HL-60 (cell line): Measurements from ENCODE around the gene RBBP8NL.

Source experiments
- DNase-seq, 2 experiments: peaks; one replicate each; pipeline ENCODE4 v3.0.0-alpha.2; 2010 to 2020; ENCODE audit warnings: low read depth in 1 of 2, low spot score in 1 of 2
- H3K27ac ChIP-seq: fragments of 250-450 bp; sonication (Bioruptor Pico); replicated peaks from 2 replicates; pipeline ENCODE4 v1.5.1; 2020; ENCODE audit warnings: mild to moderate bottlenecking, moderate library complexity
- H3K27me3 ChIP-seq: fragments of 250-450 bp; sonication (Bioruptor Pico); 2 replicates; pipeline ENCODE4 v1.5.1; 2021; ENCODE audit warnings: mild to moderate bottlenecking, moderate library complexity; ENCODE audit not compliant: insufficient read depth, poor library complexity, severe bottlenecking
- H3K4me3 ChIP-seq: replicated peaks from 2 replicates; pipeline ENCODE4 v1.5.1; 2011; ENCODE audit warnings: mild to moderate bottlenecking, control low read depth, low read length; ENCODE audit not compliant: insufficient read depth
- GABPA ChIP-seq: IDR thresholded peaks from 2 replicates; pipeline ENCODE4 v1.6.1; 2012; ENCODE audit warnings: low read depth
- POLR2AphosphoS5 ChIP-seq: IDR thresholded peaks from 2 replicates; pipeline ENCODE4 v1.6.1; 2012; ENCODE audit warnings: low read depth
- SPI1 ChIP-seq: IDR thresholded peaks from 2 replicates; pipeline ENCODE4 v1.6.1; 2012; ENCODE audit warnings: low read depth, mild to moderate bottlenecking, borderline replicate concordance
- TF ChIP-seq, protein P1 (sequence below): IDR thresholded peaks from one replicate; pipeline ENCODE4 v1.5.1; 2011; ENCODE audit warnings: low read length, control low read depth, inconsistent platforms; ENCODE audit not compliant: insufficient read depth
- TF ChIP-seq, protein P2 (sequence below): IDR thresholded peaks from 2 replicates; pipeline ENCODE4 v1.6.1; 2012; ENCODE audit warnings: low read depth; ENCODE audit not compliant: insufficient replicate concordance

RBBP8NL gene

DNA sequence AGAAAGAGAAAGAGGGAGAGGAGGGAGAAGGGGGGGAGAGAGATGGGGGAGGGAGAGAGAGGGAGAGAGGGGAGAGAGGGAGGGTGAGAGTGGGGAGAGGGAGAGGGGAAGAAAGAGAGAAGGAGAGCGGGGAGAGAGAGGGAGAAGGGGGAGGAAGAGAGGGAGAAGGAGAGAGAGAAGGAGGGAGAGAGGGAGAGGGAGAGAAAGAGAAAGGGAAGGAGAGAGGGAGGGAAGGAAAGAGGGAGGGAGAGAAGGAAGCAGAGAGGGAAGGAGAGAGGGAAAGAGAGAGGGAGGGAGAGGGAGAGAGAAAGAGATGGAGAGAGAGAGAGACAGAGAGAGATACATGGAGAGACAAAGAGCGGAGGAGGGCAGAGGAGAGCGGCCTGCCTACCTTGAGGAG, 24.6 kb upstream of the RBBP8NL start:
- Histone ChIP-seq H3K27ac (no peak overlapping the region), H3K4me3 (no peak overlapping the region), H3K27me3 (peaks cover 19% of the 10 kb centered on the region)
- no peak for DNase-seq
- TF ChIP-seq POLR2AphosphoS5 (no peak), GABPA (no peak), SPI1 (no peak)
- TF ChIP-seq, protein P1, sequence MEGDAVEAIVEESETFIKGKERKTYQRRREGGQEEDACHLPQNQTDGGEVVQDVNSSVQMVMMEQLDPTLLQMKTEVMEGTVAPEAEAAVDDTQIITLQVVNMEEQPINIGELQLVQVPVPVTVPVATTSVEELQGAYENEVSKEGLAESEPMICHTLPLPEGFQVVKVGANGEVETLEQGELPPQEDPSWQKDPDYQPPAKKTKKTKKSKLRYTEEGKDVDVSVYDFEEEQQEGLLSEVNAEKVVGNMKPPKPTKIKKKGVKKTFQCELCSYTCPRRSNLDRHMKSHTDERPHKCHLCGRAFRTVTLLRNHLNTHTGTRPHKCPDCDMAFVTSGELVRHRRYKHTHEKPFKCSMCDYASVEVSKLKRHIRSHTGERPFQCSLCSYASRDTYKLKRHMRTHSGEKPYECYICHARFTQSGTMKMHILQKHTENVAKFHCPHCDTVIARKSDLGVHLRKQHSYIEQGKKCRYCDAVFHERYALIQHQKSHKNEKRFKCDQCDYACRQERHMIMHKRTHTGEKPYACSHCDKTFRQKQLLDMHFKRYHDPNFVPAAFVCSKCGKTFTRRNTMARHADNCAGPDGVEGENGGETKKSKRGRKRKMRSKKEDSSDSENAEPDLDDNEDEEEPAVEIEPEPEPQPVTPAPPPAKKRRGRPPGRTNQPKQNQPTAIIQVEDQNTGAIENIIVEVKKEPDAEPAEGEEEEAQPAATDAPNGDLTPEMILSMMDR: no peak
- TF ChIP-seq, protein P2, sequence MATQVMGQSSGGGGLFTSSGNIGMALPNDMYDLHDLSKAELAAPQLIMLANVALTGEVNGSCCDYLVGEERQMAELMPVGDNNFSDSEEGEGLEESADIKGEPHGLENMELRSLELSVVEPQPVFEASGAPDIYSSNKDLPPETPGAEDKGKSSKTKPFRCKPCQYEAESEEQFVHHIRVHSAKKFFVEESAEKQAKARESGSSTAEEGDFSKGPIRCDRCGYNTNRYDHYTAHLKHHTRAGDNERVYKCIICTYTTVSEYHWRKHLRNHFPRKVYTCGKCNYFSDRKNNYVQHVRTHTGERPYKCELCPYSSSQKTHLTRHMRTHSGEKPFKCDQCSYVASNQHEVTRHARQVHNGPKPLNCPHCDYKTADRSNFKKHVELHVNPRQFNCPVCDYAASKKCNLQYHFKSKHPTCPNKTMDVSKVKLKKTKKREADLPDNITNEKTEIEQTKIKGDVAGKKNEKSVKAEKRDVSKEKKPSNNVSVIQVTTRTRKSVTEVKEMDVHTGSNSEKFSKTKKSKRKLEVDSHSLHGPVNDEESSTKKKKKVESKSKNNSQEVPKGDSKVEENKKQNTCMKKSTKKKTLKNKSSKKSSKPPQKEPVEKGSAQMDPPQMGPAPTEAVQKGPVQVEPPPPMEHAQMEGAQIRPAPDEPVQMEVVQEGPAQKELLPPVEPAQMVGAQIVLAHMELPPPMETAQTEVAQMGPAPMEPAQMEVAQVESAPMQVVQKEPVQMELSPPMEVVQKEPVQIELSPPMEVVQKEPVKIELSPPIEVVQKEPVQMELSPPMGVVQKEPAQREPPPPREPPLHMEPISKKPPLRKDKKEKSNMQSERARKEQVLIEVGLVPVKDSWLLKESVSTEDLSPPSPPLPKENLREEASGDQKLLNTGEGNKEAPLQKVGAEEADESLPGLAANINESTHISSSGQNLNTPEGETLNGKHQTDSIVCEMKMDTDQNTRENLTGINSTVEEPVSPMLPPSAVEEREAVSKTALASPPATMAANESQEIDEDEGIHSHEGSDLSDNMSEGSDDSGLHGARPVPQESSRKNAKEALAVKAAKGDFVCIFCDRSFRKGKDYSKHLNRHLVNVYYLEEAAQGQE: no peak

DNA sequence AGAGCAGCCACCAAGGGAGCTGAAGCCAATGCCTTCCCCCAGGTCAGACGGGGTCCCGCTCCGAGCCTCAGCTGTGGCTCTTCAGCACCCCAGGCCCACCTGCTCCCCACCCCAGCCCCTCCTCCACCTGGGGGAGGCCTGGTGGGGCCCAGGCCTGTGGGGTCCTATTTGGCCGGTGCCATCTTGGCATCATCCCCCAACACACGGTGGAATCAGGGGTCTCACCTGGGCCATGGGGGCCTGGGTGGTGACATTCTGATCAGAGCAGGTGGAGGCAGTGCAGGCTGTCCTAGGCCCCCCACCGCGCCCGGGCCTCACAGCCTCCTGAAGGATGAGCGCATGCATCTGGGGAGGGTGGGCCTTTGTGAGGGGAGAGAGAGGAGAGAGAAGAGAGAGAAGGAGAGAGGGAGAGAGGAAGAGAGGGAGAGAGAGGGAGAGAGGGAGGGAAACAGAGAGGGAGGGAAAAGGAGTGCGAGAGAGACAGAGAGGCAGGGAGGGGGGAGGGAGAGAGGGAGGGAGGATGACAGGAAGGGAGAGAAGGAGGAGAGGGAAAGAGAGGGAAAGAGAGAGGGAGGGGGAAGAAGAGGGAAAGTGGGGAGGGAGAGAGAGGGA, 23.9 kb upstream of the RBBP8NL start:
- Histone ChIP-seq H3K4me3 (no peak overlapping the region), H3K27ac (no peak overlapping the region), H3K27me3 (peaks cover 17% of the 10 kb centered on the region)
- no peak for DNase-seq
- TF ChIP-seq SPI1: no peak
- no peak for TF ChIP-seq GABPA
- TF ChIP-seq POLR2AphosphoS5: no peak
- TF ChIP-seq, protein P1: no peak
- TF ChIP-seq, protein P2: no peak

DNA sequence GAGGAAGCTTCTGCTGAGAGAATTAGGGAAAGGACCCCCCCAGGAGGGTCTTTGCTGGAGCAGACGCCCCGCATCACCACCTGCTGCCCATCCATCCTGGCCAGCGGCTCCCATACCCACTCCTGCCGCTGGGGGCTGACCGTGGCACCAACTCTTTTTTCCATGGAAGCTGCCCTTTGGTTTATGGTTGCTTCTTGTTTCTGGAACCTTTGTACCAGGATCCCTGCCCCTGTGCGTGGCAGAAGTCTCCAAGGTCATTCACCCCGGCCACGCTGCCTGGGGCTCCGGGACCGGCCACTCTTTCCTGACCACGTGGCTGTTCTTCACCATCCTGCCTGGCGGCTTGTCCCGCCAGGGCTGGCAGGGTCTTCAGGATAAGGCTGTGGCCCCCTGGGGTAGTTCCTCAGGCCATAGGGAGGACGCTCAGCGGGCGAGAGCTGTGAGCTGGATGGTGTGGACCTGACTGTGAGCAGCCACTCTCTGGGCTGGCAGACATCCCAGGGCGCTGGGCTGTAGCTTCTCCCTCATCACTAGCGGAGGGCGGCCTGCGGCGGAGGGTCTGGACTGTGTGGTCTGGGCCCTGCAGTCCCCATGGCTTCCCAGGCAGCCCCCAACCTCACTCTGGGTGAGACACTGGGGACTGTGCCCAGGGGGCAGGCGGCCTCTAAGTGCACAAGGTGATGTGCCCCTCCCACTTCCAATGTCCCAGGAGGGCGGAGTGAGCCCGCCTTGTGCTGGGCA, 22.8 kb upstream of the RBBP8NL start:
- Histone ChIP-seq H3K27me3 (peaks cover 8% of the 10 kb centered on the region), H3K4me3 (no peak overlapping the region), H3K27ac (no peak overlapping the region)
- no peak for DNase-seq
- TF ChIP-seq GABPA (no peak), POLR2AphosphoS5 (no peak), SPI1 (no peak)
- TF ChIP-seq, protein P2: no peak
- TF ChIP-seq, protein P1: no peak
